GM20431 (cell line): ENCODE results near the gene TBC1D20.
"Not testable (repeated sequence)": the region's sequence is repeated elsewhere in the genome, so short reads cannot be mapped to it uniquely, and the experiment has no call there.

ENCODE experiments used
- in situ Hi-C: fragments of 300-500 bp; cut with MseI, MboI; formaldehyde crosslinking; loops from one replicate; pipeline ENCODE4 v1.15.0; 2020; ENCODE audit warnings: low sequenced_read_pairs; ENCODE audit not compliant: unreplicated experiment

Gene TBC1D20, protein sequence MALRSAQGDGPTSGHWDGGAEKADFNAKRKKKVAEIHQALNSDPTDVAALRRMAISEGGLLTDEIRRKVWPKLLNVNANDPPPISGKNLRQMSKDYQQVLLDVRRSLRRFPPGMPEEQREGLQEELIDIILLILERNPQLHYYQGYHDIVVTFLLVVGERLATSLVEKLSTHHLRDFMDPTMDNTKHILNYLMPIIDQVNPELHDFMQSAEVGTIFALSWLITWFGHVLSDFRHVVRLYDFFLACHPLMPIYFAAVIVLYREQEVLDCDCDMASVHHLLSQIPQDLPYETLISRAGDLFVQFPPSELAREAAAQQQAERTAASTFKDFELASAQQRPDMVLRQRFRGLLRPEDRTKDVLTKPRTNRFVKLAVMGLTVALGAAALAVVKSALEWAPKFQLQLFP

DNA sequence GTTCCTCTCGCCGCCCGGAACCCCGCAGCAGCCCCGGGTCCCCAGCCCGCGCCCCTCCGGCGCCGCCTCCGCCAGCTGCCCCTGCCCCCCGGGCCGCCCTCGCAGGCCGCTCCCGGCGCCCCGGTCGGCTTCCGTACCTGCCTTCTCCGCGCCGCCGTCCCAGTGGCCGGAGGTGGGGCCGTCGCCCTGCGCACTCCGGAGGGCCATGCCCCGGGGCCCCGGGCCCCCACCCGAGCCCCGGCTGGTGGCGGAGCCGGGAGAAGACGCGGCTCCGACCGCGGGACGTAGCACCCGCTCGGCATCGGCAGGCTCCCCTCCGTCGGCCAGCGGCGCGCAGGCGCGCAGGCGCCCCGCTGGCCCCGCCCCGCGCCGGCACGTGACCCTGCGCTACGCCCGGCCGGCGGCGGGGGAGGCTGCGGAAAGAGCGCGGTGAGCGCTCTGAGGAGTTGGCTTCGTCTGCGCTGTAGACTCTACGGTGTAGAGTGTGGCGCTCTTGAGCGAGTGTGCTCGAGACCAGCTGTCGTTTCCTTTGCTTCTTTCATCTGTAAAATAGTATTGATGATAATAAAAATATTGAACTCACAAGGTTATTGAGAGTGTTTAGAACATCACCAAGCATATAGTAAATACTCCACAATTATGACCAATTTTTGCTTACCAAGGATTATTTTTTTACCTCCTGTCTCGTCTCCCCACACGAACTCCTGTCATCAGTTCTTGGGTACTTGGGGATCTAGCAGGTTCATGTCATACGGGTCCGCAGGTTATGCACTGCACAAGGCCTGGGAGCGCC lies at the start of gene TBC1D20:
TBC1D20 (minus strand) TSS at position 335 of the 793 bp plus-strand sequence; CDS start at position 207, 128 bp downstream.
- in situ Hi-C loops = no loop called here

DNA sequence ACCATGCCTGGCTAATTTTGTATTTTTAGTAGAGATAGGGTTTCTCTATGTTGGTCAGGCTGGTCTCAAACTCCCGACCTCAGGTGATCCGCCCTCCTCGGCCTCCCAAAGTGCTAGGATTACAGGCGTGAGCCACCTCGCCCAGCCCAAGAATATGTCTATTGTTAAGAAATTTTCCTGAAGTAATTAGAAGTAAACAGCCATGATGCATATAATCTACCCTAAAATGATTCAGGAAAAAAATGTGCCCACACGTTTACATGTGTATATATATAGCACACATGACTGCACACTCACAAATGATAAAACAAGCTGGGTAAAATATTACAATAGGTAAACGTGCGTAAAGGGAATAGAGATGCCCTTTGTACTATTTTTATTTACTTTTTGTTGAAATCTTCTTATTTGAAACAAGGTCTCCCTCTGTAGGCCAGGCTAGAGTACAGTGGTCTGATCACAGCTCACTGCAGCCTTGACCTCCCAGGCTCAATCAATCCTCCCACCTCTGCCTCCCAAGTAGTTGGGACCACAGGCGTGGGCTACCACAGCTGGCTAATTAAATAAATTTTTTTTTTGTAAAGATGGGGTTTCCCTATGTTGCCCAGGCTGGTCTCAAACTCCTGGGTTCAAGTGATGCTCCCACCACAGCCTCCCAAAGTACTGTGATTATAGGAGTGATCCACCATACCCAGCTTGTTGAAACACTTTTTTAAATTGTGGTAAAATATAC lies 48.2 kb upstream of the TBC1D20 start:
- in situ Hi-C loops = not testable (repeated sequence)

DNA sequence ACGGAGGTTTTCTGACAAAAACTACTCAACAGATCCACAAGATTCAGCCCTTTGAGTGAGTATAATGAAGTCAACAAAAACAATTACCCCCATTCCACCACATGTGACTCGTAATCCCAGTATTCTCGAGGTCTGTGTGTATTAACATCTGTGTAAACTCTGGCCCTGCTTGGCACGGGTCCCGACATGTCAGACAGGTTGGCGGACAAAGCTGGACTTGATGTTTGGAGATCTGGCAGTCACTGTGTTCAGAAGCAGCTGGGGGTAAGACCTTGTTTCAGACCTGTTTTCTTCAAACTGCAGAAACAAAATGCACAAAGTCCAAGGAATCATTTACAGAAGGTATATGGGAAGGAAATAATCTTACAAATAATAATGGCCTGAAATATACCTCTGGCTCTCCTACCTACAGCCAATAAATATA lies 46.0 kb upstream of the TBC1D20 start:
- in situ Hi-C loops = not testable (repeated sequence)

DNA sequence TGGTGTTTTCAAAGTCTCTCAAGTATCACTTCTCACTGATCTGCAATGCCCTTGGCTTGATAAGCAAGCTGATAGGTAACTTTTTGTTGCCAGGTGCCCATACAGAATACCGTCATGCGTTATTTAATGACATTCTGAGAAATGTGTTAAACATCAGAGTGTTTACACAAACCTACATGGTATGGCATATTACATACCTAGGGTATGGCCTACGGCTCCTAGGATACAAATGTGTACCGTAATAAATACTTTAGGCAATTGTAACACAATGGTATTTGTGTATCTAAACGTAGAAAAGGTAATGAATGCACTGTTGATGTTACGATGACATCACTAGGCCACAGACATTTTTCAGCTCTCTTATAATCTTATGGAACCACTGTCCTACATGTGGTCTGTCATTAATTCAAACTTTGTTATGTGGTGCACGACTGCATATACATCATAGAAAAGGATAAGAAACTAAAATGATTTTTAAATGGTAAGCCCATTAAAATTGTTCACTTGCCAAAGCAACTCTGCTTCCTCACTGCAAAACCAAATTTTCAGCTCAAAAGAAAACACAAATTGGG lies 45.5 kb upstream of the TBC1D20 start:
- in situ Hi-C loops = no loop called here

DNA sequence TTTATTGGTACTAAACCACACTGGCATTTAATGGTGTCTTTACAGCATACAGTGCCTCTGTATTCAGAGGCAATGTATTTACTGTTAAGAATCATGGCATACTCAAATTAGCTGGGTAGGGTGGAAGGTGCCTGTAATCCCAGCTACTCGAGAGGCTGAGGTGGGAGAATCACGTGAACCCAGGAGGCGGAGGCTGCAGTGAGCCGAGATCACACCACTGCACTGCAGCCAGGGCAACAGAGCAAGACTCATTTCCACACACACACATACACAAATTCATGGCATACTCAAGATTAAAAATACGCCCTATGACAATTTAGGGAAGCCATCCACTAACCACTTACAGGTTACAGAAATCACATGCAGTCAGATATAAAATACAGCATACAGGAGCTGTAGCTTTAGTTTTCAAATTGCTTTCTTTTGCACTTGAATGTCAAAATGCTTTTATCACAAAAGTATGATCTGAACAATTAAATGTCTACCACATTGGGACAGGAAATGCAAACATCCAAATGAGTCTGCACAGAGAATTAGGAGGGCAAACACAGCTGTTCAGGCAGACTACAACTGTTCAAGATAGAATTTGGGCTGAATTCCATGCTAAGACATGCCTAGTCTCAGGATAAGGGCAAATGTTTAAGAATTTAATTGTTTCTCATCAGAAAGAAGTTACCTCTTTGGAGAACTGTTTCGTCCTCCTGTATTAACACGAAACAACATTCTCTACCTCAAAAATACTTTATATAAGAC lies 44.8 kb upstream of the TBC1D20 start:
- in situ Hi-C loops = no loop called here

DNA sequence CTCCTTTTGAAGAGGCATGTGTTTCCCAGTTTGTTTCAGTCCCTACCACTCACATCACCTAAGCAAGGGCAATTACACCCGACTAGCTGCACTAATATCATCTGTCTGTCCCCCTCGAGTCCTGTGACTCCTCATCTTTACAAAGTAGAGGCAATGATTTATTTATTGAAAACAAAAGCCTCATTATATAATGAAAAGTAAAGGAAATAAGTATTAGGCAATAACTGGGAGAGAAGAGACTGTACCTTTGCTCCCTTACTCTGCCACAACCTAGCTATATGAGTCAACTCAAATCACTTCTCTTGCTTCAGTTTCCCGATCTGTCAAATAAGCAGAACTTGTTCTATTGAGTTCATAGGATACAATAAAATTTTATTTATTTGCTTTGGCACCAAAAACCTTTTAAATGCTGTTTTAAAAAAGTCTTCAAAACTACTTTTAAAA lies 42.3 kb upstream of the TBC1D20 start:
- in situ Hi-C loops = no loop called here

DNA sequence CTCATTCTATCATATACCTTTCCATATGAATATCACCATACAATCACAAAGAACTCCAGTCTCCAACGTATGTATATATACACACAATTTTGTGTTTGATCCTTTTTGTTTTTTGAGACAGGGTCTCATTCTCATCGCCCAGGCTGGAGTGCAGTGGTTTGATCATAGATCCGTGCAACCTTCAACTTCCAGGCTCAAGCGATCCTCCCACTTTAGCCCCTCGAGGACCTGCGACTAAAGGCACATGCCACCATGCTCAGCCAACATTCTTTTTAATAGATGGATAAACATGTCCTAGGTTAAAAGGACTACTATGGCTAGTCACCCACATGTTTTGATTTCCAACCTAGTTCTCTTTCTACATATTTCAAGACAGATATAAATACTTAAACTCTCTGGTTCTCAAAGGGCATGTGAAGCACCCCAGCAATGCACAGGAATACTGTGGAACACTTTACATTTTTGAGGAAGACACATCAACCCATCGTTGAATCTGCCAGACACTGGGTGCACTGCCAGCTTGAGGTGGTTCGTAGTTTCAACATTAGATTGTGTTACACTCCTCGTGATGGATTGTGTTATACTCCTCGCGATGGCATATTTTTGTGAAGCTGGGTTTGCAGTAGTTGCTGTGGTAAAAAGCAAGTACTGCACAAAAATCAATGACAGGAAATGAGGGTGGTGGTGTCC lies 40.9 kb upstream of the TBC1D20 start:
- in situ Hi-C loops = no loop called here

DNA sequence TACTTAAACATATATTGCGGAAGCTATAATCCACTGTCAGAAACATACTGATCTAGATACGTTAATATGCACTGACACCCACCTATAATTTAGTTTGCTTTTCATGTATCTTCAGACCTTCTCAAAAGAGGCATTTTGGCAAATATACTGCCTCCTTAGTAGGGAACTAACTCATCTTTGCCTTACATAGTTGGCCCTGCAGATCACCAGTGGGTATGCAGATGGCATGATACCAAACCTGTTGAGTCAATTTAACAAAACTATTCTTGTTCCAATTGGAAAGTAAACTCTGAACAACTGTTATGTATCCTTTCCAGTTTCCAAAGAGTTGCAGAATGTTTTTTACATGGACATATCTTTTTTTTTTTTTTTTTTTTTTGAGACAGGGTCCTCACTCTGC lies 35.6 kb upstream of the TBC1D20 start:
- in situ Hi-C loops = no loop called here

DNA sequence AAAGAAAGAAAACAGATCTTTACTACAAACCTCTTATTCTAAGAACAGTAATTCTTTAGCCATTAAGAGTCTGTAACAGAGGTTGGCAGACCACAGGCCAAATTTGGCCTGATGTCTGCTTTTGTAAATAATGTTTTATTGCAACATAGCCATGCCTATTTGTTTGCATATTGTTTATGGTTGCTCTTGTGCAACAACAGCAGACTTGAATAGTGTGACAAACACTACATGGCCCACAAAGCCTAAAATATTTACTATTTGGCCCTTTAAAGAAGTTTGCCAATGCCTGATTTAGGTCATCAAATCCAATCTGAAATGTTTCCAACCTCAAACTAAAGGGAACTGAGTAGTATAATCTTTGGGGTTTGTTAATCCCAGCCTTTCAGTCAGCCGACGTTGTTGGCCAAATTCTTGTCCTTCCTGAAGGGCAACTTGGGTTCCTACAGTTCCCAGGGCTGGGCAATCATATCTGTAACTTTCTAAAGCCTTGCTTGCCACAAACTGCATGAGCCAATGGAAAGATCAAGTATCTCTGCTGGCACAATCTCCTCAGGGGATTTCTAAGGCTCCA lies 33.9 kb upstream of the TBC1D20 start:
- in situ Hi-C loops = no loop called here

DNA sequence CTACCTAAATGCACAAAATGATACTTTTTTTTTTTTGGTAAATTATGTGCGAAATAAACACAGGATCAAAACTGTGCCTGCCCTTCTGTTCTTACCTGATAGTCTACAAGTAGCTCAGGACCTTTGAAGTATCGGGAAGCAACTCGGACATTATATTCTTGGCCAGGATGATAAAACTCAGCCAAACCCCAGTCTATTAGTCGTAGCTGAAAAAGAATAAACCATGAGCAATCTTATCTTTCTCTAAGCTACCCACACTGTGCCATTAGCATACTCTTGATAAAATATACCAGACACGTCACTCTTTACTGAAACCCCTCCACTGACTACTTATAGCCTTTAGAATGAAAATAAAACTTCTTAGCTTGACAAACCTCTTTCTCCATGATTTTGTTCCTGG lies 29.8 kb upstream of the TBC1D20 start:
- in situ Hi-C loops = no loop called here

DNA sequence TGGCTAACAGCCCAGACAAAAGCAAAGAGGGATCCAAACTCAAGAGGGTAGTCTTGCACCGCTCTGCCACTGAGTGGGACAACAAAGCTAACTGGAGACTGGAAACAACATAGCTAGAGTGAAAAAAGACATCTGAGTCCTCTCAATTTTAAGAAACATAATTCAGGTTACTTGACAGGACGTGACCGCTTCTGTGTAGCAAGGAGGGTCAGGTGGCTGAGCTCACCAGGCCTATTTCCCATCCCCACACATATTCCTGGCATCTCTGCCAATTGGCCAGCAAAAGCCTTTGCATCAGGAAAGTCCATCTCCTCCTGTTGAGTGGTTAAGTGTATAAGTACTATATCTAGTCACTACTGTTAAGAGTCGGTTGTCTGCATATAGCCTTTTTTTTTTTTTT lies 25.3 kb upstream of the TBC1D20 start:
- in situ Hi-C loops = no loop called here

DNA sequence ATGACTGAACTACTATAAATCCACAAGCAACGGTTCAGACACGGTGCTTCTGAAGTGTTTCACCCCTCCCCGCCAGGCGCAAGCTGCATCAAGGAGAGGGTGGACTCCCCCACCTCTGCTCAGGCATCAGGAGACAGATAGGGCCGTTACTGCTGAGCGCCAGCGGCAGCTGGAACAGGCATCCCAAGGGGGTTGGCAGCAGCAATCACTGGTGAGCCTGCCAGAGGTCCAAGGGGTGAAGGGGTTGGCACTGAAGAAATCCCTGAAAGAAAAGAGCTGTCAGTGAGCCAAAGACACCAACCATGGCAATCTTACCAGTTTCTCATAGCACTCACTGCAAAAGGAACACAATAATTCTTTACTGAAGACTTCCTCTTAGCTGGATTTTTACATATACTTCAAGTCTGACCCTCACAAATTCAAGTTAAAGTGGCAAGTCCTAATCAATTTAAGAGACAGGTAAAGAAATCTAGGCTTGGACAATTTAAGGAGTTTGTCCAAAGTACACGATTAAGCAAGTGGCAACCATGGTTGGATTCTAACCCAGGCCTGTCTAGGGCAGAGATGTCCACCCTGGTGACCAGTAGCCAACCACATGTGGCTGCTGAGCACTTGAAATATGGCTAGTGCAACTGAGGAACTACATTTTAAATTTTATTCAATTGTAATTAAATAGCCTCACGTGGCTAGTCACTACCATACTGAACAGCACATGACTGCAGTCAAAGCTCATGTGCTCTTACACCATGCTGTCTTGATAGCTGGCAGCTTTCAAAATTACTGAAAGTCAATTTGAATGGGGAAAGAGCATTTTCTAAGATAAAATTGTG lies 21.7 kb upstream of the TBC1D20 start:
- in situ Hi-C loops = no loop called here

DNA sequence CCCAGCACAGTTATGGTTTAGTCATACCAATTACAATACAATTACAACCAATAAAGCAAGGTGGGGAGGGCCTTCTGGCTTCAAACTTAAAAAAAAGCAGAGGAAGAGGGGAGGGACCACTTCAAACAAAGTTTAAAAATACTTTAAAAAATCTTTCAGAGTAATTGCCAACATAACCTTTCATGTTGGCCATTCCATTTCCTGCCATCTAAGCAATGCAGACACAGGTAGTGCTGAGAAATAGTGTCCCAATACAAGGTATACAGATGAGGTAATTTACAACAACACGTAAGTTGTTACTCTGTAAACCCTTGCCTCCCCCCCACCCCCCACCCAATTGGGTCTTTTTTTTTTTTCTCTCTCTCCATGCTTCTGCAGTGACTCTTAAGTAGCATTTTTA lies 18.8 kb upstream of the TBC1D20 start:
- in situ Hi-C loops = no loop called here

DNA sequence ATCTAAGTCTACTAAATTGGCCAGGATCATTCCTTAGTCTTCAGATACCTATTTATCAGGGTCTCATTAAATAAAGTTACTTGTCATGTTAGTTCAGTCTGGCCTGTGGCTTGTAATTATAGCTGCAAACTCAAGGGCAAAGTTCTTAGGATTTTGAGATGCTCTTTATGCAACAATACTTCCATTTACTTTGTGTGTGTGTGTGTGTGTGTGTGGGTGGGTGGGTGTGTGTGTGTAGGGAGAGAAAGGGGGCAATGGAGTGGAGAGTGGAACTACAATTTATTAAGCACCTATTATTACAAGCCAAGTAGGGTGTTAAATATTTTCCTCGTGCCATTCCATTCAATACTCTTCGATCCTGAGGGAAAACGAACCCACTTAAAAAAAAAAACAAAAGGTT lies 17.7 kb upstream of the TBC1D20 start:
- in situ Hi-C loops = no loop called here

DNA sequence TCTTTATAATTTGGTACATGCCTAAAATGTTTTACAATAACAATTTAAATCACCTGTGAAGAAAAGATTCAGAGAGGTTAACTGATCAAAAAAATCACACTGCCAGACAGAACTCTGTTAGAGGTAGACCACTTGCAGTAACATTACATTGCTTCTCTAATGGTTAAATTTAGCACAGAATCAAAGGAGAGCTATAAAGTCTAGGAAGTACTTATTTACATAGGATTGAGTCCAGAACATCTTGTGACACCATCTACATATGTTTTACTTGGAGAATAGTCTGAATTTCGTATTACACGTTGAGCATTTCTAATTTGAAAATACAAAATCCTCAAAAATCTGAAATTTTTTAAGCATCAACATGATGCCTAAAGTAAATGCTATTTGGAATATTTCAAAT lies 17.2 kb upstream of the TBC1D20 start:
- in situ Hi-C loops = loop anchor here (10.0 kb wide), 1 partner anchor 125 kb away; no protein-coding TSS in a partner anchor

DNA sequence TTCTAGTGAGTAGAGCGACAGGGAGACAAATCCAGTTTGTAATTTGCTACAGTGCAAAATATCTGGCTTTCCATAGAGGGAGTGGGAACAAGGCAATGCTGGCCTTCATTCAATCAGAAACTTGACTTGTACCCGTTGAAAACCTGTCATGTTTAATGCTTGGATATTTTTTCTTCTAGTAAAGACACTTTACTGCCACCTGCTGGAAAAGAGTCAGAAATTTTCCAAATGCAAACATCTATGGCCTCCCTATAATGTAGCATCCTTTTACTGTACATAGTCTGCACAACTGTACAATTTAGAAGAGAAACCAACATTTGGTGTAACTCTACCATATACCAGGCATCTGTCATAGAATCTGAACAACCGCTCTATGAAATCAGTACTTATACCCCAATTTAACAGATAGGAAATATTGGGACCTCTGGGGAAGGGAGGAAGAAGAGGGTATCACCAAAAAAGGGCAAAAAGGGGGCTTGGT lies 16.7 kb upstream of the TBC1D20 start:
- in situ Hi-C loops = loop anchor here (10.0 kb wide), 1 partner anchor 124 kb away; no protein-coding TSS in a partner anchor
